ENCODE data around the gene AGK. TPM values are rescaled to one million over a fixed set of nuclear protein-coding genes. Genes with fewer than 3 reads are reported as not detected.

The AGK gene
- total RNA-seq, 1 donor from 2014 or later: 28.6 TPM

- peaks cover 22% of the 10 kb centered on the region for H3K4me1 ChIP-seq (ENCODE audit: insufficient read depth, low read length)
- H3K9me3 ChIP-seq (ENCODE audit: insufficient read depth, low read depth, low read length): no peaks in the 10 kb centered on the region
- peaks cover 1% of the 10 kb centered on the region for H3K9me3 Mint-ChIP-seq (ENCODE audit: unreplicated experiment)
- H3K27ac Mint-ChIP-seq (ENCODE audit: unreplicated experiment): peak overlapping the region; percentile 97
- H3K79me2 ChIP-seq (ENCODE audit: insufficient read depth, low read length): no peaks in the 10 kb centered on the region
- H3K4me3 ChIP-seq (ENCODE audit: insufficient read depth, low read depth, low read length): no peak overlapping the region
- TF ChIP-seq, protein P1, sequence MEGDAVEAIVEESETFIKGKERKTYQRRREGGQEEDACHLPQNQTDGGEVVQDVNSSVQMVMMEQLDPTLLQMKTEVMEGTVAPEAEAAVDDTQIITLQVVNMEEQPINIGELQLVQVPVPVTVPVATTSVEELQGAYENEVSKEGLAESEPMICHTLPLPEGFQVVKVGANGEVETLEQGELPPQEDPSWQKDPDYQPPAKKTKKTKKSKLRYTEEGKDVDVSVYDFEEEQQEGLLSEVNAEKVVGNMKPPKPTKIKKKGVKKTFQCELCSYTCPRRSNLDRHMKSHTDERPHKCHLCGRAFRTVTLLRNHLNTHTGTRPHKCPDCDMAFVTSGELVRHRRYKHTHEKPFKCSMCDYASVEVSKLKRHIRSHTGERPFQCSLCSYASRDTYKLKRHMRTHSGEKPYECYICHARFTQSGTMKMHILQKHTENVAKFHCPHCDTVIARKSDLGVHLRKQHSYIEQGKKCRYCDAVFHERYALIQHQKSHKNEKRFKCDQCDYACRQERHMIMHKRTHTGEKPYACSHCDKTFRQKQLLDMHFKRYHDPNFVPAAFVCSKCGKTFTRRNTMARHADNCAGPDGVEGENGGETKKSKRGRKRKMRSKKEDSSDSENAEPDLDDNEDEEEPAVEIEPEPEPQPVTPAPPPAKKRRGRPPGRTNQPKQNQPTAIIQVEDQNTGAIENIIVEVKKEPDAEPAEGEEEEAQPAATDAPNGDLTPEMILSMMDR (IDR thresholded peaks at IDR 0.05; ENCODE audit: insufficient read depth, low read depth, low read length): peak; percentile 37
- TF ChIP-seq EZH2 (IDR thresholded peaks at IDR 0.05; ENCODE audit: insufficient read depth, low read length): no peak
- no peak overlapping the region for H3K4me3 Mint-ChIP-seq (ENCODE audit: unreplicated experiment)
- peaks cover 24% of the 10 kb centered on the region for H3K4me1 Mint-ChIP-seq (ENCODE audit: low read depth, unreplicated experiment)
- H3K36me3 ChIP-seq (ENCODE audit: insufficient read depth, low read length): no peaks in the 10 kb centered on the region
- H4K20me1 ChIP-seq (ENCODE audit: insufficient read depth, low read length): no peaks in the 10 kb centered on the region
- H3K4me2 ChIP-seq (ENCODE audit: low read length): peak overlapping the region; percentile 74
- FAIRE-seq (no peak), DNase-seq (ENCODE audit: low read depth) (no peak)
- no peaks in the 10 kb centered on the region for H3K27me3 ChIP-seq (ENCODE audit: insufficient read depth, low read length)
- peak overlapping the region; percentile 89 for H3K27ac ChIP-seq (ENCODE audit: low read depth, low read length)
- no peaks in the 10 kb centered on the region for H3K27me3 Mint-ChIP-seq (ENCODE audit: low read depth, unreplicated experiment)
- H3K9ac ChIP-seq (ENCODE audit: low read length): peak overlapping the region; percentile 72
- H3K36me3 Mint-ChIP-seq (ENCODE audit: low read depth, unreplicated experiment): peaks cover 14% of the 10 kb centered on the region
- H2AFZ ChIP-seq (ENCODE audit: low read depth, low read length): peak overlapping the region; percentile 81
These were observed 123.5 kb downstream of the AGK start for GRCh38 chr7:141674702-141675101.

DNA sequence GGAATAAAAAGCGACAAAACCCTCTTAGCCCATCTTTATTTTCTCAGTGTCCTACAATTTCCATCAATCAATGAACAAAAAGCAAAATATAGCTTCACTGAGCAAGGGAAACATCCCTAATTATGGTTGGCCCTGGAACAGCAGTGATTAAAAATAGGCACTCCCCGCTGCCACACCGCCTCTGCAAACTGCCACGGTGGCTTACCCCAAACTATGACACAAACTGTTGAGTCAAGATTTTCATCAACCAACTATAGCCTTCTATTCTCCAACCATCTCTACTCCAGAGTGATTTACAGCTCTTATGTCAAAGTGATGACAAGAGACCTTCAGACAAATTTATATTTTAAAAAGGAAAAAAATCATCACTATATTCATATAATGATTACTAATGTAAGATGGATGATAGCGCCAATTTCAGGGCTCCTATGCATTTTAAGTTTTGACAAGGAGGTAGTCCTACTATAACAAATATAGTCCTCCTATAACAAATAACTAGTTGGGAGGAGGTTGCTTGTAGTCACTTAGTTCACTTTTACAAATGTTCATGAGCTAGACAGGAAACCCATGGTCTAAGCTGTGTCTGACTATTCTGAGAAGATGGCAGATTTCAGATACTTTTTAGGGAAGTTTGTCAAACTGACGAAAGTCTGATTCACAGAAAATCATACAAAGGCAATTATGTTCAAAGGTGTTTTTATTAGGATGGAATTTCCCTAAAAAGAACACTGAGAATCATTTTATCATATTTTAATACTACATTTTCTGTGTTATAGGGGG, 124.4 kb downstream of the AGK start:
- H3K9me3 Mint-ChIP-seq (ENCODE audit: unreplicated experiment): peaks cover 1% of the 10 kb centered on the region
- H3K9ac ChIP-seq (ENCODE audit: low read length): peak overlapping the region; percentile 72
- no peaks in the 10 kb centered on the region for H3K27me3 ChIP-seq (ENCODE audit: insufficient read depth, low read length)
- DNase-seq (ENCODE audit: low read depth): peak; percentile 18
- H3K36me3 ChIP-seq (ENCODE audit: insufficient read depth, low read length): no peaks in the 10 kb centered on the region
- H3K27ac ChIP-seq (ENCODE audit: low read depth, low read length): peak overlapping the region; percentile 89
- H3K27me3 Mint-ChIP-seq (ENCODE audit: low read depth, unreplicated experiment): no peaks in the 10 kb centered on the region
- H3K4me3 ChIP-seq (ENCODE audit: insufficient read depth, low read depth, low read length): no peak overlapping the region
- no peak overlapping the region for H3K4me3 Mint-ChIP-seq (ENCODE audit: unreplicated experiment)
- H4K20me1 ChIP-seq (ENCODE audit: insufficient read depth, low read length): no peaks in the 10 kb centered on the region
- peaks cover 22% of the 10 kb centered on the region for H3K4me1 ChIP-seq (ENCODE audit: insufficient read depth, low read length)
- H2AFZ ChIP-seq (ENCODE audit: low read depth, low read length): no peak overlapping the region
- no peak overlapping the region for H3K27ac Mint-ChIP-seq (ENCODE audit: unreplicated experiment)
- no peaks in the 10 kb centered on the region for H3K9me3 ChIP-seq (ENCODE audit: insufficient read depth, low read depth, low read length)
- peaks cover 24% of the 10 kb centered on the region for H3K4me1 Mint-ChIP-seq (ENCODE audit: low read depth, unreplicated experiment)
- H3K36me3 Mint-ChIP-seq (ENCODE audit: low read depth, unreplicated experiment): peaks cover 14% of the 10 kb centered on the region
- H3K4me2 ChIP-seq (ENCODE audit: low read length): no peak overlapping the region
- TF ChIP-seq, protein P1 (IDR thresholded peaks at IDR 0.05; ENCODE audit: insufficient read depth, low read depth, low read length): no peak
- TF ChIP-seq EZH2 (IDR thresholded peaks at IDR 0.05; ENCODE audit: insufficient read depth, low read length): no peak
- FAIRE-seq: no peak
- no peaks in the 10 kb centered on the region for H3K79me2 ChIP-seq (ENCODE audit: insufficient read depth, low read length)

DNA sequence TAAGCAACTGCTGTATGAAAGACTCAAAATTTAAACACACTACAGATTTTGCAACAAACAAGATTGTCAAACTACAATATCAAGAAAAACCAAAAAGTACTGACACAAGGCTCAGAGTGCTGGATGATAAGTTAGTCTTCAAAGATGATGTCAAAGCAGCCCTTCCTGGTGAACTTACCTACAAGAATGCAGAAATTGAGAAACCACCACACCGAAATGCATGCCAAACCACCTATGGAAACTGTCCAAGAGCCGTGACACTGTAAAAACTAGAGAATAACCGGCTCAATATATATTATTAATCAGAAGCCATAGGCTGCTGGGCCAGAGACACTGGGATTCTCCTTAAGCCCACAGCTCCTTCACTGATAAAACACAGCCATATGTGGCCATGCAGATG, 125.4 kb downstream of the AGK start:
- Histone ChIP-seq H3K4me1 (ENCODE audit: insufficient read depth, low read length) (peaks cover 22% of the 10 kb centered on the region), H3K9me3 (ENCODE audit: insufficient read depth, low read depth, low read length) (no peaks in the 10 kb centered on the region), H2AFZ (ENCODE audit: low read depth, low read length) (no peak overlapping the region), H3K79me2 (ENCODE audit: insufficient read depth, low read length) (no peaks in the 10 kb centered on the region), H3K36me3 (ENCODE audit: insufficient read depth, low read length) (peaks cover 6% of the 10 kb centered on the region), H3K4me3 (ENCODE audit: insufficient read depth, low read depth, low read length) (no peak overlapping the region), H3K9ac (ENCODE audit: low read length) (no peak overlapping the region), H4K20me1 (ENCODE audit: insufficient read depth, low read length) (no peaks in the 10 kb centered on the region), H3K27ac (ENCODE audit: low read depth, low read length) (peak overlapping the region; percentile 15), H3K4me2 (ENCODE audit: low read length) (no peak overlapping the region), H3K27me3 (ENCODE audit: insufficient read depth, low read length) (no peaks in the 10 kb centered on the region)
- H3K9me3 Mint-ChIP-seq (ENCODE audit: unreplicated experiment): peaks cover 1% of the 10 kb centered on the region
- TF ChIP-seq, protein P1 (IDR thresholded peaks at IDR 0.05; ENCODE audit: insufficient read depth, low read depth, low read length): no peak
- TF ChIP-seq EZH2 (IDR thresholded peaks at IDR 0.05; ENCODE audit: insufficient read depth, low read length): no peak
- H3K4me1 Mint-ChIP-seq (ENCODE audit: low read depth, unreplicated experiment): peaks cover 24% of the 10 kb centered on the region
- no peak overlapping the region for H3K4me3 Mint-ChIP-seq (ENCODE audit: unreplicated experiment)
- FAIRE-seq: no peak
- peaks cover 10% of the 10 kb centered on the region for H3K36me3 Mint-ChIP-seq (ENCODE audit: low read depth, unreplicated experiment)
- H3K27ac Mint-ChIP-seq (ENCODE audit: unreplicated experiment): no peak overlapping the region
- no peaks in the 10 kb centered on the region for H3K27me3 Mint-ChIP-seq (ENCODE audit: low read depth, unreplicated experiment)
- DNase-seq (ENCODE audit: low read depth): peak; percentile 77
